GM06990 (cell line): ENCODE results near the gene SFMBT1.

Experiments
- DNase-seq: peaks from one replicate; pipeline ENCODE4 v3.0.0-alpha.2; 2011; ENCODE audit not compliant: insufficient read length; ENCODE audit errors: extremely low read depth
- H3K27me3 ChIP-seq: replicated peaks from 2 replicates; pipeline ENCODE4 v1.6.0; 2011; ENCODE audit warnings: low read length; ENCODE audit not compliant: control insufficient read depth, insufficient read depth
- H3K36me3 ChIP-seq: 2 replicates; pipeline ENCODE4 v1.5.1; 2011; ENCODE audit warnings: low read length; ENCODE audit not compliant: control insufficient read depth, insufficient read depth
- H3K4me3 ChIP-seq: replicated peaks from 2 replicates; pipeline ENCODE4 v1.5.1; 2011; ENCODE audit warnings: low read depth, mild to moderate bottlenecking, control low read depth, low read length
- TF ChIP-seq, protein P1 (sequence below): IDR thresholded peaks from 2 replicates; pipeline ENCODE4 v1.5.1; 2011; ENCODE audit warnings: low read length, control low read depth, mild to moderate bottlenecking, inconsistent platforms; ENCODE audit not compliant: insufficient read depth, poor library complexity, severe bottlenecking

The SFMBT1 gene

DNA sequence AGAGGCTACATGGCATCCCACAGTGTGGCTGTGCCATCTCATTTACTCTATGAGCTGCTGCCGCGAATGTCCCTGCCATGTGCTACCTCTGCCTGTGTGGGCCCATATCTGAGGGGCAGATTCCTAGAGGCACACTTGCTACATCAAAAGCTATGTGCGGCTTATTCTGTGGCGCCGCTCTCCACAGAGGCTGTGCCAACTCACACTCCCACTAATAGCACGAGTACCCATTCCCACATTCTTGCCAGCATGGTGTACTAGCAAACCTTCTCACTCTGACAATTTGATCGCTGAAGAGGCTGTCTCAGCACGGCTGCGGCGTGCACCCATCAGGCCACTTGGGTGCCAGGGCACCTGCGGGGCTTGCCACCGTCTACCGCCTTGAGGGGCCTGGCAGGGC, 179.9 kb downstream of the SFMBT1 start:
- Histone ChIP-seq H3K36me3 (no peaks in the 10 kb centered on the region; the same call in 1 of the 2 replicates), H3K4me3 (no peak overlapping the region), H3K27me3 (no peaks in the 10 kb centered on the region)
- DNase-seq, result no peak
- TF ChIP-seq, protein P1, sequence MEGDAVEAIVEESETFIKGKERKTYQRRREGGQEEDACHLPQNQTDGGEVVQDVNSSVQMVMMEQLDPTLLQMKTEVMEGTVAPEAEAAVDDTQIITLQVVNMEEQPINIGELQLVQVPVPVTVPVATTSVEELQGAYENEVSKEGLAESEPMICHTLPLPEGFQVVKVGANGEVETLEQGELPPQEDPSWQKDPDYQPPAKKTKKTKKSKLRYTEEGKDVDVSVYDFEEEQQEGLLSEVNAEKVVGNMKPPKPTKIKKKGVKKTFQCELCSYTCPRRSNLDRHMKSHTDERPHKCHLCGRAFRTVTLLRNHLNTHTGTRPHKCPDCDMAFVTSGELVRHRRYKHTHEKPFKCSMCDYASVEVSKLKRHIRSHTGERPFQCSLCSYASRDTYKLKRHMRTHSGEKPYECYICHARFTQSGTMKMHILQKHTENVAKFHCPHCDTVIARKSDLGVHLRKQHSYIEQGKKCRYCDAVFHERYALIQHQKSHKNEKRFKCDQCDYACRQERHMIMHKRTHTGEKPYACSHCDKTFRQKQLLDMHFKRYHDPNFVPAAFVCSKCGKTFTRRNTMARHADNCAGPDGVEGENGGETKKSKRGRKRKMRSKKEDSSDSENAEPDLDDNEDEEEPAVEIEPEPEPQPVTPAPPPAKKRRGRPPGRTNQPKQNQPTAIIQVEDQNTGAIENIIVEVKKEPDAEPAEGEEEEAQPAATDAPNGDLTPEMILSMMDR, result no peak

GRCh38 chr3:52860424-52860768, 185.5 kb downstream of the SFMBT1 start:
- TF ChIP-seq, protein P1, result no peak
- H3K36me3 ChIP-seq, result peaks cover 1% of the 10 kb centered on the region
- no peak for DNase-seq

DNA sequence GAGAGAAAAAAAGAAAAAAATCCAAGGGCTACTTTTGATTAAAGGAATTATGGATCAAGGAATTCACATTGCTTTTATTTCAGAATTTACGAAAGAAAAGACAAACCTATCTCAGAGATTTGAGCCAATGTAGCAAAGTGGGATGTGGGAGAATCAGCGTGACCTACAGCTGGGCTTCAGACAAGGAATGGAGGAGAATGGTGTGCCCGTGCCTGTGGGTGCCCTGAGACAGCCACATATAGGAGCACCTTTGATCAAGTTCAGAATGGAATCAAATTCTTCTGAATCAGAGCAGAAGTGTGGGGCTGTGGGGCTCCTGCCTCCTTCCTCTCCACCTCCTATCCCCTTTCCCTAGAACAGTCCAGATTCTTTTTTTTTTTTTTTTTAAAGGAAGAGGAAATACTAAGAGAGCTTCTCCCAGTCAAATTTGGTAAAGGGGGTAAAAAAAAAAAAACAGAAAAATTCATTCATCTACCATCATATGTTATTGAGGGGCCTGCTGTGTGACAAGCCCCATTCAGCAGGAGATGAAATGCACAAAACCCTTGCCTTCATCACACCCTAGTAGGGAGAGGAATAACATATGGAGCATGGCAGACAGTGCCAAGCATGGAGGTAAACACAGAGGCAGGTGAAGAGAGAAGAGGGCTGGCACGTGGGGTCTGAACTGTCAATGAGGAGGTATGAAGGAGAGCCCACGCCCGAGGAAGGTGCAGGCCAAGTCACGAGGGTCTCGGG, 186.0 kb downstream of the SFMBT1 start:
- TF ChIP-seq, protein P1, result no peak
- Histone ChIP-seq H3K27me3 (no peaks in the 10 kb centered on the region), H3K36me3 (peaks cover 1% of the 10 kb centered on the region), H3K4me3 (no peak overlapping the region)
- no peak for DNase-seq

More at GRCh38 chr3:52860424-52860768, 185.5 kb downstream of the SFMBT1 start:
- H3K4me3 ChIP-seq, result no peak overlapping the region
- H3K27me3 ChIP-seq, result no peaks in the 10 kb centered on the region

DNA sequence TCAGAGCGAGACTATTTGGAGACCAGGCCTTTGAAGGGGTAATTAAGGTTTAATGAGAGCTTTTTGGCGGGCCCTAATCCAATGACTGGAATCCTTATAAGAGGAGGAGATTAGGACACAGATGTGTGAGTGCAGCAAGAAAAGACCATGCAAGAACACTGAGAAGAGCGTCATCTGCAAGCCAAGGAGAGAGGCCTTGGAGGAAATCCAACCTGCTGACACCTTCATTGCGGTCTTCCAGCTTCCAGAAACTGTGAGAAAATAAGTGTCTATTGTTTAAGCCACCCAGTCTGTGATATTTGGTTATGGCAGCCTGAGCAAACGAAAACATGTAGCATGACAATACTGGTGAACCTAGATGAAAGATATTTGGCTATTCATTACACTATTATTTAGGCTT, 188.0 kb downstream of the SFMBT1 start:
- Histone ChIP-seq H3K36me3 (peaks cover 1% of the 10 kb centered on the region), H3K4me3 (no peak overlapping the region), H3K27me3 (no peaks in the 10 kb centered on the region)
- no peak for DNase-seq
- TF ChIP-seq, protein P1, result no peak

DNA sequence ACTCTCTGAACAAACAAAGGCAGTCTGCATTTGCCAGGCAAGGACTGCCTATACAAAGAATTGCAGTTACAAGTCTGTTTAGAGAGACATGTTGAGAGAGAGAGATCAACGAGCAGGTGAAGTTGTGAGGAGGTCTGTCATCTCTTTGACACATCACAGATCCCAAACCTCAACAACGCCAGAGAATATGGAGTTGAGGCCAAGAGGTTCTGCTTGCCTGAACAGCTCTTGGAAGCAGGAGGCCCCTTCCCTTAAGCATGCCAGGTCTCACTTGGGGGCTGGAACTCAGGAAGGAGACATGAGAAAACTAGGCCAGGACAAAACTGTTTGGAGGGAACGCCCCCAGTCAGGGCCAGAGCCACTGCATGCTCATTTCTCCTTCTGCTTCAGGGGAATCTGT, 188.7 kb downstream of the SFMBT1 start:
- TF ChIP-seq, protein P1, result no peak
- no peak for DNase-seq
- no peak overlapping the region for H3K4me3 ChIP-seq
- peaks cover 1% of the 10 kb centered on the region for H3K36me3 ChIP-seq
- no peaks in the 10 kb centered on the region for H3K27me3 ChIP-seq

- TF ChIP-seq, protein P1, result no peak
- DNase-seq, result no peak
- Histone ChIP-seq H3K27me3 (no peaks in the 10 kb centered on the region), H3K4me3 (no peak overlapping the region), H3K36me3 (peaks cover 5% of the 10 kb centered on the region)
Measured at GRCh38 chr3:52856666-52857065, 189.2 kb downstream of the SFMBT1 start.
